SJCRH30 (cell line): ENCODE data around the gene ABCC6. TPM values are rescaled to one million over a fixed set of nuclear protein-coding genes. Genes with fewer than 3 reads are reported as not detected.
"Not testable (repeated sequence)": the region's sequence is repeated elsewhere in the genome, so short reads cannot be mapped to it uniquely, and the experiment has no call there.

Experiments used
- DNase-seq, 2 experiments: peaks; one replicate each; pipeline ENCODE4 v3.0.0-alpha.2; 2015 to 2020
- H3K27ac ChIP-seq: fragments of 250-450 bp; sonication (Bioruptor Pico); 2 replicates; pipeline ENCODE4 v1.5.1; 2020; ENCODE audit warnings: mild to moderate bottlenecking, moderate library complexity
- H3K27me3 ChIP-seq: fragments of 250-450 bp; sonication (Bioruptor Pico); 2 replicates; pipeline ENCODE4 v1.5.1; 2020; ENCODE audit warnings: mild to moderate bottlenecking, moderate library complexity
- H3K36me3 ChIP-seq: fragments of 250-450 bp; sonication (Bioruptor Pico); 2 replicates; pipeline ENCODE4 v1.5.1; 2020; ENCODE audit warnings: mild to moderate bottlenecking, moderate library complexity
- H3K4me1 ChIP-seq: fragments of 250-450 bp; sonication (Bioruptor Pico); 2 replicates; pipeline ENCODE4 v1.5.1; 2020; ENCODE audit warnings: mild to moderate bottlenecking, moderate library complexity
- H3K4me3 ChIP-seq: fragments of 250-450 bp; sonication (Bioruptor Pico); 2 replicates; pipeline ENCODE4 v1.5.1; 2020; ENCODE audit warnings: mild to moderate bottlenecking, moderate library complexity
- H3K9me3 ChIP-seq: fragments of 250-450 bp; sonication (Bioruptor Pico); replicated peaks from 2 replicates; pipeline ENCODE4 v1.5.1; 2020; ENCODE audit warnings: mild to moderate bottlenecking, moderate library complexity
- total RNA-seq: library from RNA; depleted of rRNA; stranded (reverse); fragments of >200 nt; shearing (Covaris generic); gene quantifications from 2 replicates; pipeline ENCODE4 v1.2.3, GENCODE V29; 2014

The ABCC6 gene
- total RNA-seq, 1 experiment from 2014 or later, result 1.5 TPM

DNA sequence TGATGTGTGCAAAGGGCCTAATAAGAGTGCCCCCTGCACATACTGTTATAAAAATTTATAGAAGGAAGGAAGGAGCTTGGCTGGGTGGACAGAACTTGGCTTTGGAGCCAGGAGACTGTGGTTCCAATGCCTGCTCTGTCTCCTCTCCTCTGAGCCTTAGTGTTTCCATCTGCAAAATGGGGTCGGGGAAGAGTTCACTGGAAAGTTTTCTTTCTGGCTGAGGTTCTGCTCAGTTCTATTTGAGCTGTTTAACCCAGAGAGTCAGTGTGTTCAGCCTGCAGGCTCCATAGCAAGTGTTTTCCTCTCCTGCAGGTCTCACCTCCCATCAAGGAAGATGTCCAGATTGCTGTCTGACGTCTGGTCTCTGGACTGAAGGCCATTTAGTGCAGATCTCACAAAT is 17.4 kb downstream of the ABCC6 start:
- H3K4me3 ChIP-seq, H3K27me3 ChIP-seq, H3K9me3 ChIP-seq, H3K27ac ChIP-seq, H3K4me1 ChIP-seq, H3K36me3 ChIP-seq, DNase-seq: not testable (repeated sequence)

DNA sequence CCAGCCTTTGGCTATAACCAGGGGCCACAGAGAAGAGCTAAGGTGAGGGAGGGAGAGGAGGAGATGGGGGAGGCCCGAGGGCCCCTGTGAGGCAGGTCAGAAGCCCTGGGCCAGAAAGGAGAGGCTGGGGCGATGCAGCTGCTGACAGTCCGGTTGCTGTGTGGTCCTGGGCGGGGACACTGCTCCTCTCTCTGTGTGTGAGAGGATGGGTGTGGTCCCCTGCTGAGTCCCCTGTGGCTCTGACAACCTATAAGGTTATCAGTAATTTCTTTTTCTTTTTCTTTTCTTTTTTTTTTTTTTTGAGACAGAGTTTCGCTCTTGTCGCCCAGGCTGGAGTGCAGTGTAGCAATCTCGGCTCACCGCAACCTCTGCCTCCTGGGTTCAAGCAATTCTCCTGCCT is 18.7 kb downstream of the ABCC6 start:
- H3K36me3 ChIP-seq, H3K27ac ChIP-seq, H3K9me3 ChIP-seq, H3K4me3 ChIP-seq, H3K4me1 ChIP-seq, H3K27me3 ChIP-seq: not testable (repeated sequence)
- DNase-seq, result peak in 1 of 2 experiments; percentile 14

DNA sequence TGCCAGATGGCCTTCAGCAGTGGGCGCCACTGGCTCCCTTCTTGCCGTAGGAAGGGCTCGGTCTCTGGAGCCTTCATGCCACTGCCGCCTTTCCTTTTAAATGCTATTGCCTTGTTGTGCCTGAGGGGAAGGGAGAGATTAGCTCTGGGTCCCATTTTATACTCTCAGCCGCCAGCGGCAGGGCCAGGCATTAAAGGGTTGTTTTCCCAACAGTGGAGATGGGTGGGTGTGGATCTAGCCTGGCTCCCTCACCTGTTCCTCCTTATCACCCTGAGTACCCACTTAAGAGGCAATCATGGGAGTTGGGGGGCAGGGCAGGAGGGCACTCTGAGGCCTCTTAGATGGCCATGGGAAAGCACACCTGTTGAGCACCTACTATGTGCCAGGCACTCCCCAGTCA is 19.8 kb downstream of the ABCC6 start:
- not testable (repeated sequence) for H3K9me3 ChIP-seq, H3K4me1 ChIP-seq, H3K27me3 ChIP-seq, H3K4me3 ChIP-seq, H3K27ac ChIP-seq, H3K36me3 ChIP-seq
- peak; percentile 45 to 53 for DNase-seq

DNA sequence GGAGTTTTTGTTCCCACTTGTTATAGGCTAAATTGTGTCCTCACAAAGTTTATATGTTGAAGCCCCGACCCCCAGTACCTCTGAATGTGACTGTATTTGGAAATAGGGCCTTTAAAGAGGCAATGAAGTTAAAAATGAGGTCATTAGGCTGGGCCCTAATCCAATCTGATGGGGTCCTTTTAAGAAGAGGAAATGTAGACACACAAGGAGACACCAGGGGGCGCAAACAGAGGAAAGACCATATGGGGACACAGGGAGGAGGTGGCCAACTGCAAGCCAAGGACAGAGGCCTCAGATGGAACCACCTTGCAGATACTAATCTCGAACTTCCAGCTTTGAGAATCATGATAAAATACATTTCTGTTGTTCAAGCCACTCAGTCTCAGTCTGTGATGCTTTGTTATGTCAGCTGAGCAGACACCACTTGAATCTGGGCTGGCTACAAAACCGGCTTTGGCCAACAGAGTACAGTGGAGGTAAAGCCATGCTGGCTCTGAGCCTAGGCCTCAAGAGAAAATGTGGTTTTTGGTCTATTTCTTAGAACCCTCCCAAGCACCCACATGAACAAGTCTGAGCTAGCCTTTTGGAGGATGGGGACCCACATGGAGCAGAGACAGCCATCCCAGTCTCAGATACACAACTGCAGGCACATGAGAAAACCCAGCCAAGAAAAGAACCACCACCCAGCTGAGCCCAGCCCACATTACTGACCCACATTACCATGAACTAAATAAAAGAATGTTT is 20.7 kb downstream of the ABCC6 start:
- H3K36me3 ChIP-seq, H3K4me3 ChIP-seq, H3K27me3 ChIP-seq, H3K9me3 ChIP-seq, H3K27ac ChIP-seq, H3K4me1 ChIP-seq: not testable (repeated sequence)
- peak; percentile 64 to 70 for DNase-seq

DNA sequence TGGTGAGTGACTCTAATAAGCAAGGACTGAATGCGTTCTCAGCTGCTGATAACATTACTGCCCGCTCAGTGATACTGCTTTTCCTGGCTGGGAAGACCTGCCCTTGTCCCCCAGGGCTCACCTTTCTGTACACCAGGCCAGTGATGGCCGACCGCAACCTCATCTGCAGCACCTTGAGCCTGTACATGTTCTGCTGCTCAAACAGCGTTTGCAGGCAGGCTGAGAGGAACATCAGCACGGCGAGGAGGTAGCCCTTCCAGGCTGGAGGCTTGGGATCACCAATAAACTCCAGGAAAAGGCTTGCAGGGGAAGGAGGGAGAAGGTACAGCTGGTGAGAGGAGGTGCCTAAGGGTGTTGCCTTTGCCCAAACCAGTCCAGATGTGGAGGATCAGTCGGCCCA is 21.4 kb downstream of the ABCC6 start:
- H3K36me3 ChIP-seq, H3K27me3 ChIP-seq, DNase-seq, H3K27ac ChIP-seq, H3K4me3 ChIP-seq, H3K9me3 ChIP-seq, H3K4me1 ChIP-seq: not testable (repeated sequence)

DNA sequence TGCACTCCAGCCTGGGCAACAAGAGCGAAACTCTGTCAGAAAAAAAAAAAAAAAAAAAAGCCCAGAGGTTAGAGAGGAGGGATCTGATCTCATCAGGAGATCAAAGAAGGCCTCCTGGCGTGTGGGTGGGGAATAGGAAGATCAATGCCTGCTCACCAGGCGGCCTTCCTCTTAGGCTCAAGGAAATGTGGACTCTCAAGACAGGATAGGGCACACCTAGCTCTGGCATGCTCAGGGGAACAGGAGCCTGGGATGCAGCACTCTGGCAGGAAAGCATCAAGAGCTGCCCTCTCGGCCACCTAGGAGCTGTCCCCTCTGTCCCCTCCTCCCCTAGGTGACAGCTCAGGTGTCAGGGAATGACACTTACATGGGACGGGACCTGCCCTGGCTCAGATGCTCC is 22.9 kb downstream of the ABCC6 start:
- not testable (repeated sequence) for H3K27me3 ChIP-seq, DNase-seq, H3K4me1 ChIP-seq, H3K4me3 ChIP-seq, H3K36me3 ChIP-seq, H3K27ac ChIP-seq, H3K9me3 ChIP-seq

DNA sequence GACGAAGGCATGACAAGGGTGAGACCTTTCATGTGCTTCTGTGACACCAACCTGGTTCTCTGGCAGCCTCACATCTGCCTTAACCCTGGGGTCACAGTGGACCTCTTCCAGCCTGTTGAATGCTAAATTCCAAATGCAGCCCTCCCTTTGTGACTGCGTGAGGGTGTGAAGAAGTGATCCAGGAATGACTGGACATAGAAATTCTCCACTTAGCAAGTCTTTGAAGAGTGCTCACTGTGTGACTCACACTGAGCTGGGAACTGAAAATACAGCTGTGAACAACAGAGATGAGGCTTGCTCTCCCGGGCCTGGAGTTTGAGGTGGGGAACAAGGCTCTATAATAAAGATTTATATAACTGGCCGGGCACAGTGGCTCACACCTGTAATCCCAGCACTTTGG is 23.9 kb downstream of the ABCC6 start:
- H3K9me3 ChIP-seq, DNase-seq: not testable (repeated sequence)

DNA sequence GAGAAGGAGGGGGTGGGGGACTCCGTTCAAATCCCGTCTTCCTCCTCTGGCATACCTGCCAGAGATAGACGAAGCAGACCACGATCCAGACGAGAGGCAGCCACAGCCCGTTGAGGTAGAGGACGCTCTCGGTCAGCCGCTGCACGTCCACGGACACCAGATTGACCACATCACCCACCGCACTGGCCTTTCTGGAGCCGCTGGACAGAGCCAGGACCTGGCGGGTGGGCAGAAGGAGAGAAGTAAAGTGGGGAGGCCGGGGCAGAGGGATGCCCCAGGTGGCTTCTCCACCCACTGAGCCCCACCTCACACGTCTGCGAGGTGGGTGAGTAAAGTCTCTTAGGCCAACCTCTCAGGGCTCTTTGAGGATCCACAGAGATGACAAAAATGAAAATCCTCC is 25.3 kb downstream of the ABCC6 start:
- no peak for DNase-seq
- H3K27ac ChIP-seq, result no peak overlapping the region
- no peak overlapping the region for H3K4me3 ChIP-seq
- no peaks in the 10 kb centered on the region for H3K36me3 ChIP-seq
- H3K4me1 ChIP-seq, result no peaks in the 10 kb centered on the region
- H3K9me3 ChIP-seq, result no peaks in the 10 kb centered on the region
- no peaks in the 10 kb centered on the region for H3K27me3 ChIP-seq

More for the DNA sequence above, 23.9 kb downstream of the ABCC6 start:
- H3K4me3 ChIP-seq, H3K4me1 ChIP-seq, H3K27ac ChIP-seq, H3K27me3 ChIP-seq, H3K36me3 ChIP-seq: not testable (repeated sequence)

DNA sequence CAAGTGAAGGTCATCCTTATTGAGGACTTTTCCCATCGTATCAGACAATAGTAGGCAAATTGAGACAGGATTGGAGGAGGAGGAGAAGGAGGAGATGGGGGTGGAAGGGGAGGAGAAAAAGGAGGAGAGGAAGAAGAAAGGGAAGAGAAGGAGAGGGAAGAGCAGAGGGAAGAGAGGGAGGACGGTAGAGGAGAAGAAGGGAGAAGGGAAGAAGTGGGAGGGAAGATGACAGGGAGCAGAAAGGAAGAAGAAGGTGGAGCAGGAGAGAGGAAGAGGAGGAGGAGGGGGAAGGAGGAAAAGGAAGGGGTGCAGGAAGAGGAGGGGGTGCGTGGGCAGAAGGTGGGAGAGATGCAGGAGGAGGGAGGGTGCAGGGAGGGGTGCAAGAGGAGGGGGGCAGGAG is 26.0 kb downstream of the ABCC6 start:
- no peak for DNase-seq
- no peak overlapping the region for H3K4me3 ChIP-seq
- no peaks in the 10 kb centered on the region for H3K36me3 ChIP-seq
- no peaks in the 10 kb centered on the region for H3K9me3 ChIP-seq
- H3K27me3 ChIP-seq, result no peaks in the 10 kb centered on the region
- H3K4me1 ChIP-seq, result no peaks in the 10 kb centered on the region
- H3K27ac ChIP-seq, result no peak overlapping the region

DNA sequence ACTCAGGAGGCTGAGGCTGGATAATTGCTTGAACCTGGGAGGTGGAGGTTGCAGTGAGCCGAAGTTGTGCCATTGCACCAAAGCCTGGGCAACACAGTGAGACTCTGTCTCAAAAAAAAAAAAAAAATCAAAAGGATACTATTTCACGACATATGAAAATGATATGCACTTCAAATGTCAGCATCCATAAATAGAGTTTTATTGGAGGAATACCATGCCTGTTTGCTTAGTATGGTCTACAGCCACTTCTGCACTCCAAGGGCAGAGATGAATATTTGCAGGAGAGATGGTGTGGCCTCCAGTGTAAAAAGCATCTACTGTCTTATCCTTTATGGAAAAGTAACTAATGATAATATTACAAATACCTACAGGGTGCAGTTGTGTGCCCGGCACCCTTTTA is 27.2 kb downstream of the ABCC6 start:
- Histone ChIP-seq H3K4me1 (no peaks in the 10 kb centered on the region), H3K36me3 (no peaks in the 10 kb centered on the region), H3K27ac (no peak overlapping the region), H3K4me3 (no peak overlapping the region), H3K27me3 (no peaks in the 10 kb centered on the region), H3K9me3 (no peaks in the 10 kb centered on the region)
- DNase-seq, result no peak

DNA sequence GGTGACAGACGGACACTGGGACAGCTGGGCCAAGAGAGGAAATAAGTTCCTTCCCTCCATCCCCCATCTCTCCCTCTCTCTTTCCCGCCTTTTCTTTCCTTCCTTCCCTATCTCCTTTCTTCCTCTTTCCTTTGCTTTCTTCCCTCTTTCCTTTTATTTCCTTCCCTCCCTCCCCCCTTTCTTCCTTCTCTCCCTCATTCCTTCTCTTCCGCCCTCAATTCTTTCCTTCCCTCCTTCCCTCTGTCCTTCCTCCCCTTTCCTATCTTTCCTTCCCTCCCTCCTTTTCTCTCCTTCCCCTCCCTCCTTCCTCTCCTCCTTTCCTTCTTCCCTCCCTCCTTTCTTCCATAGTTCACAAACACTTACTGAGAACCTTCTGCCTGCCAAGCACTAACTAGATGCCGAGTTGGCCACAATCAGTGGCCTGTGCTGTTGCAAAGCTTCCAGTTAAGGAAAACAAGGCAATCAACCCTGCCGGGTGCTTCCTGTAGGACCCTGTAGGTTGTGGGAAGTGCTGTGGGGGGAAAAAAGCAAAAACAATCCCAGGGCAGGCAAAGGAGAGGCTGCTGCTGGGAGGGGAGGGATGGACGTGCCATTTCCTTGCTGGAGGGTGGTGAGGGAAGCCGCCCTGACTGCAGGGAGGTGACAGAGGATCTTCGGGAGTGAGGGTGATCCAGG is 31.7 kb downstream of the ABCC6 start:
- no peaks in the 10 kb centered on the region for H3K36me3 ChIP-seq
- H3K27me3 ChIP-seq, result no peaks in the 10 kb centered on the region
- H3K9me3 ChIP-seq, result no peaks in the 10 kb centered on the region
- H3K4me3 ChIP-seq, result no peak overlapping the region
- no peak for DNase-seq
- no peaks in the 10 kb centered on the region for H3K4me1 ChIP-seq
- H3K27ac ChIP-seq, result no peak overlapping the region

DNA sequence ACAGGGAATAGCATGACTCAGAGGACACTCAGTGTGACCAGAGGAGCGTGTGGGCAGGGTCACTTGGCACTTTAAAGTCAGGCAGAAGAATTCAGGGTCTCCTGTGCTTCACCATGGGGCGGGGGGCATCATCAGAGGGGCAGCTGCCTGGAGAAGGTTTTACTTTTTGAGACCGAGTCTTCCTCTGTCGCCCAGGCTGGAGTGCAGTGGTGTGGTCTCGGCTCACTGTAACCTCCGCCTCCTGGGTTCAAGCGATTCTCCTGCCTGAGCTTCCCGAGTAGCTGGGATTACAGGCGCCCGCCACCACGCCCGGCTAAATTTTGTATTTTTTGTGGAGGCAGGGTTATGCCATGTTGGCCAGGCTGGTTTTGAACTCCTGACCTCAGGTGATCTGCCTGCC is 32.3 kb downstream of the ABCC6 start:
- H3K9me3 ChIP-seq, H3K4me1 ChIP-seq, H3K27me3 ChIP-seq, H3K36me3 ChIP-seq, H3K27ac ChIP-seq, DNase-seq, H3K4me3 ChIP-seq: not testable (repeated sequence)

DNA sequence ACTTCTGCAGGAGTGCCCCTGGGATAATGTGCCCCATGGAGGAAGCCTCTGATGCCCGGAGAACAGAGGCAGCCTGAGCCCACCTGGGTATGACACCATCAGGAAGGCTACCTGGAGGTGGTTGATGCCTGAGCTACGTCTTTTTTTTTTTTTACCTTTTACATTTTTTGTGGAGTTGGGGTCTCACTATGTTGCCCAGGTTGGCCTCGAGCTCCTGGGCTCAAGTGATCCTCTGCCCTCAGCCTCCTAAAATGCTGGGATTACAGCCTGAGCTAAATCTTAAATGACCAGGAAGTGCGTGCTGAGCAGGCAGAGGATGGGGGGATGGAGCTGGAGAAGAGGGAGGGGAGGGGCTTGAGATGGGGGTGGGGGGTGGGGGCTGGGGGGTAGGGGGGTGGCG is 32.7 kb downstream of the ABCC6 start:
- no peak overlapping the region for H3K27ac ChIP-seq
- H3K4me1 ChIP-seq, result no peaks in the 10 kb centered on the region
- H3K27me3 ChIP-seq, result no peaks in the 10 kb centered on the region
- DNase-seq, result no peak
- no peaks in the 10 kb centered on the region for H3K9me3 ChIP-seq
- no peak overlapping the region for H3K4me3 ChIP-seq
- no peaks in the 10 kb centered on the region for H3K36me3 ChIP-seq

DNA sequence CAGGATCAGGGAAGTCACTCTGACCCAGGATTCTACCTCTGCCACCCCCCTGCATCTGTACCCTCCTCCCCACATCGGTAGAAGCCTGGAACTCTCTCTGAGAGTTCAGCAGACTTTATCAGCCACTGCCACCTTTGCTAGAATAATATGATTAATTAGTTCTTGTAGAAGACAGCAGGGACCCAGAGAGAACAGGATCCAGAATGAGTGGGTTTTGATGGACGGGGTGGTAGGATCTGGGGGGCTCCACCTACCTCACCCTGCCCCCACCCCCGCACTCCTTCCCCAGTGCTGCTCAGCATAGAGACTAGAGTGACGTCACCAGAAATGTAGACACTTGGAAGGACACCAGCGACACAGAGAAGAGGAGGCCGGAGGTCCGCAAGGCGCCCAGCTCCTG is 33.5 kb downstream of the ABCC6 start:
- H3K27me3 ChIP-seq, result no peaks in the 10 kb centered on the region
- DNase-seq, result no peak
- H3K4me3 ChIP-seq, result no peak overlapping the region
- H3K27ac ChIP-seq, result no peak overlapping the region
- no peaks in the 10 kb centered on the region for H3K4me1 ChIP-seq
- H3K36me3 ChIP-seq, result no peaks in the 10 kb centered on the region
- no peaks in the 10 kb centered on the region for H3K9me3 ChIP-seq

DNA sequence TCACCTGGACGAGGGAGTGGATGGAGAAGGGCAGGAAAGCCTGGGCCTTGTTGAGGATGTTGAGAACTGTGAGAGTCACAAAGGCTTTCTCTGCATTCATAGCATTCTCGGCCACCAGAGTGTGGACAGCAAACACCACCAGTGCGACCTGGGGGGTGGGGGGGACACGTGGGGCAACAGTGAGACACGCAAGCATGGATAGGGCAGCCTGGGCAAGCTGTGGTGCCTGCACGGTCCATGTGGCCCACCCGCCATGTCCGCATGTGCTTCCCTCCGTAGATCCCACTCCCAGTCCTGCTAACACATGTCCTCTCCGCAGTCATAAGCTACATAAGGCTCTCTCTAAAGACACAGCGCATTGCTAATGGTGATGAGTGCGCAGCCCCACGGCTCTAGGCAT is 34.5 kb downstream of the ABCC6 start:
- no peaks in the 10 kb centered on the region for H3K4me1 ChIP-seq
- H3K27me3 ChIP-seq, result no peaks in the 10 kb centered on the region
- no peak for DNase-seq
- H3K4me3 ChIP-seq, result no peak overlapping the region
- H3K36me3 ChIP-seq, result no peaks in the 10 kb centered on the region
- no peaks in the 10 kb centered on the region for H3K9me3 ChIP-seq
- H3K27ac ChIP-seq, result no peak overlapping the region

DNA sequence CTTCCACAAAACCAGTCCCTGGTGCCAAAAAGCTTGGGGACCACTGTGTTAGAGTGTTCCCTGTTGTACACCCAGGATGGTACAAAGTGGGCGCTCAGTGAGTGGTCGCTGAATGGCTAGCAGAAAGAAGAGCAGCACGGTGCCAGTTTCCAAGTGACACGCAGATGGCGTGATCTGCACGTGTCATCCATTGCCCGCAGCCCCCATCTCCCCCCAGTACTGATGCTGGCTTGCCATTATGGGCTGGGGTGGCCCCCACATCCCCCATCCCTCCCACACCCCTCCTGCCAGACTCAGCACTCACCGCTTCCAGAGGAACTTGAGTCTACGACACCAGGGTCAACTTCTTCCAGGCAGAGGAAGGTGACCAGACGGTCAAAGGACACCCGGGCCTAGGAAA is 36.5 kb downstream of the ABCC6 start:
- Histone ChIP-seq H3K27me3 (no peaks in the 10 kb centered on the region), H3K4me1 (no peaks in the 10 kb centered on the region), H3K27ac (no peak overlapping the region), H3K36me3 (no peaks in the 10 kb centered on the region), H3K9me3 (no peaks in the 10 kb centered on the region), H3K4me3 (no peak overlapping the region)
- no peak for DNase-seq
